HepG2 (cell line): ENCODE data around the gene PUM1. TPM values are rescaled to one million over a fixed set of nuclear protein-coding genes. Genes with fewer than 3 reads are reported as not detected.

Experiments used
- FIP1L1 ChIP-seq: fragments of 200-400 bp; formaldehyde crosslinking; IDR thresholded peaks from 2 replicates; pipeline ENCODE4 v1.6.1; 2018; ENCODE audit warnings: low read depth, mild to moderate bottlenecking, low read length, moderate library complexity, borderline replicate concordance; ENCODE audit not compliant: insufficient read depth
- HCFC1 ChIP-seq: fragments of 150-350 bp; IDR thresholded peaks from 2 replicates; pipeline ENCODE4 v1.6.1; 2014; ENCODE audit warnings: low read depth, low read length
- HDAC6 ChIP-seq: fragments of 200-600 bp; sonication (generic); IDR thresholded peaks from 2 replicates; pipeline ENCODE4 v1.7.0; 2017; ENCODE audit warnings: mild to moderate bottlenecking, antibody characterized with exemption, low read length, low read depth
- HHEX ChIP-seq: IDR thresholded peaks from 2 replicates; pipeline ENCODE4 v1.6.1; 2016; ENCODE audit warnings: control low read depth
- MIXL1 ChIP-seq: IDR thresholded peaks from 2 replicates; pipeline ENCODE4 v1.6.1; 2016
- RFX3 ChIP-seq: IDR thresholded peaks from 2 replicates; pipeline ENCODE4 v1.6.1; 2016; ENCODE audit warnings: missing biosample characterization, missing genetic modification reagents
- SIX4 ChIP-seq: sonication (generic); formaldehyde crosslinking; IDR thresholded peaks from 2 replicates; pipeline ENCODE4 v1.4.0; 2020; ENCODE audit warnings: missing genetic modification reagents
- SRSF9 ChIP-seq: fragments of 200-400 bp; formaldehyde crosslinking; IDR thresholded peaks from 2 replicates; pipeline ENCODE4 v1.6.1; 2018; ENCODE audit warnings: borderline replicate concordance, mild to moderate bottlenecking, low read depth, low read length; ENCODE audit not compliant: insufficient read depth, poor library complexity, severe bottlenecking
- ZFP36L1 ChIP-seq: sonication (generic); formaldehyde crosslinking; IDR thresholded peaks from 2 replicates; pipeline ENCODE4 v1.8.0; 2022; ENCODE audit warnings: mild to moderate bottlenecking, missing genetic modification reagents, moderate library complexity
- ZKSCAN5 ChIP-seq: sonication (generic); formaldehyde crosslinking; IDR thresholded peaks from 2 replicates; pipeline ENCODE4 v1.5.1; 2020; ENCODE audit warnings: mild to moderate bottlenecking, missing genetic modification reagents
- ZNF121 ChIP-seq: sonication (generic); formaldehyde crosslinking; IDR thresholded peaks from 2 replicates; pipeline ENCODE4 v1.5.0; 2020; ENCODE audit warnings: mild to moderate bottlenecking, missing genetic modification reagents
- ZNF3 ChIP-seq: IDR thresholded peaks from 2 replicates; pipeline ENCODE4 v1.7.0; 2017; ENCODE audit warnings: inconsistent platforms
- ZNF496 ChIP-seq: sonication (generic); formaldehyde crosslinking; IDR thresholded peaks from 2 replicates; pipeline ENCODE4 v1.8.1; 2023; ENCODE audit warnings: mild to moderate bottlenecking, moderate library complexity, missing genetic modification reagents; ENCODE audit not compliant: insufficient replicate concordance
- ZNF564 ChIP-seq: sonication (generic); formaldehyde crosslinking; IDR thresholded peaks from 2 replicates; pipeline ENCODE4 v1.8.1; 2023; ENCODE audit warnings: mild to moderate bottlenecking, missing genetic modification reagents
- ZNF674 ChIP-seq: sonication (generic); formaldehyde crosslinking; IDR thresholded peaks from 2 replicates; pipeline ENCODE4 v1.5.0; 2020; ENCODE audit warnings: low read depth, mild to moderate bottlenecking, missing genetic modification reagents
- ZNF781 ChIP-seq: sonication (generic); formaldehyde crosslinking; IDR thresholded peaks from 2 replicates; pipeline ENCODE4 v1.5.1; 2020; ENCODE audit warnings: borderline replicate concordance, mild to moderate bottlenecking, missing genetic modification reagents; ENCODE audit errors: not compliant biosample characterization
- ZNF841 ChIP-seq: sonication (generic); formaldehyde crosslinking; IDR thresholded peaks from 2 replicates; pipeline ENCODE4 v1.8.1; 2023; ENCODE audit warnings: missing genetic modification reagents, borderline replicate concordance
- polyA plus RNA-seq, 8 experiments: library from polyadenylated mRNA; depleted of rRNA in 3 of 8; stranded (reverse) in 7 of 8; unstranded in 1 of 8; fragments of >200 nt; fragmentation: Illumina TruSeq in 4 of 8; extraction: Trizol in 4 of 8; gene quantifications; 2 replicates each; pipeline versions ENCODE4 v1.2.1 to v1.2.3, GENCODE V29; 2011 to 2016; ENCODE audit warnings: low read depth in 4 of 8, missing spikeins in 1 of 8, mixed read lengths in 1 of 8; ENCODE audit not compliant: insufficient read depth in 1 of 8
- total RNA-seq, 5 experiments: library from RNA; depleted of rRNA; stranded (reverse); fragments of >200 nt; fragmentation: Illumina TruSeq; extraction: Trizol; gene quantifications; 2 replicates each; pipeline ENCODE4 v1.2.3, GENCODE V29; 2016; ENCODE audit warnings: low read depth in 1 of 5
- TF ChIP-seq, protein P1 (sequence below): sonication (generic); formaldehyde crosslinking; IDR thresholded peaks from 2 replicates; pipeline ENCODE4 v1.5.0; 2020; ENCODE audit warnings: mild to moderate bottlenecking, missing genetic modification reagents
- TF ChIP-seq, protein P2 (sequence below): IDR thresholded peaks from 2 replicates; pipeline ENCODE4 v1.6.1; 2016; ENCODE audit warnings: low read depth, control low read depth
- TF ChIP-seq, protein P3 (sequence below): sonication (generic); formaldehyde crosslinking; conservative IDR thresholded peaks from 2 replicates; pipeline ENCODE4 v1.5.0; 2020; ENCODE audit warnings: missing genetic modification reagents
- TF ChIP-seq, protein P4 (sequence below): sonication (generic); formaldehyde crosslinking; IDR thresholded peaks from 2 replicates; pipeline ENCODE4 v1.4.0; 2020; ENCODE audit warnings: missing genetic modification reagents, mild to moderate bottlenecking, borderline replicate concordance

PUM1 gene
- total and polyA plus RNA-seq, 2 of the 13 experiments (the other 11 are each of a cell fraction or from before 2014, with no cell fraction given) = 64.7 to 91.0 TPM

DNA sequence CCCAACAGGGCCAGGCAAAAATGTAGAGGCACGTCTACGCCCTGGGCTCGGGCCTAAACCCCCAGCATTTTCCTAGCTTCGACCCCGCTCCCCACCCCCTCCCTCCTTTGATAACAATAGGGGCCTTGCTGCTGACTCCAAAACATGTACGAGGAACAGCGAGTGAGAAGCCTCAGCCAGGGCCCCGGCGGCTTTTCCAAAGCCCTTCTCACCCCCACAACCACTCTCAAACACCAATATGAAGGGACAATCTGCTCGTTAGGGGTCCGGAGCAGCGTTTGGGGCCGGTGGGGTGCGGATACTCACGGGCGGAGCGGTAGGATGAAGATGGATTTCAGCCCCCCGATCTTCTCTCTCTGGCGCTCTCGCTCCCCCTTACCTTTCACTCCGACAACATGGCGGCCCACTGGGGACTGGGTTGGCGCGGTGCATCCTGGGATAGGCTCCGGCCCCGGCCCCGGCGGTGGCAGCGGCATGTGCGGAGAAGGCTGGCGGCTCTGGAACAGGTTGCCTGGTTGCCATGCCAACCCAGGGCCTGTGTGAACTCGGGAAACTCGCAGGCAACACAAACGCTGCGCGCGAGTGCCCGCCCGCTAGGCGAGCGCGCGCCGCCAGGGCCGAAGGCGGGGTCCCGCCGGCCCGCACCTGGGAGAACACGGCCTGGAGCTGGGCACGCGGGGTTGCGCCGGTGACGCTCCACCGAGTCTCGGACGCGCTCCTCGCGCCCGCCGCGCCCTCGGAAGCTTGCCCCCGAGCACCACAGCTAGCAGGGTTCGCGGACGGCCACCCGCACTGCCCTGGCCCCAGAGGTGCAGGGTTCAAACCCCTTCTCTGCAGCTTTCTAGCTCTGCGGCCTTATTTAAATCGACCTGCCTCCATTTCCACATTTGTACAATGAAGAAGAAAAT, at the start of gene PUM1 (continued):
- TF ChIP-seq, protein P1, sequence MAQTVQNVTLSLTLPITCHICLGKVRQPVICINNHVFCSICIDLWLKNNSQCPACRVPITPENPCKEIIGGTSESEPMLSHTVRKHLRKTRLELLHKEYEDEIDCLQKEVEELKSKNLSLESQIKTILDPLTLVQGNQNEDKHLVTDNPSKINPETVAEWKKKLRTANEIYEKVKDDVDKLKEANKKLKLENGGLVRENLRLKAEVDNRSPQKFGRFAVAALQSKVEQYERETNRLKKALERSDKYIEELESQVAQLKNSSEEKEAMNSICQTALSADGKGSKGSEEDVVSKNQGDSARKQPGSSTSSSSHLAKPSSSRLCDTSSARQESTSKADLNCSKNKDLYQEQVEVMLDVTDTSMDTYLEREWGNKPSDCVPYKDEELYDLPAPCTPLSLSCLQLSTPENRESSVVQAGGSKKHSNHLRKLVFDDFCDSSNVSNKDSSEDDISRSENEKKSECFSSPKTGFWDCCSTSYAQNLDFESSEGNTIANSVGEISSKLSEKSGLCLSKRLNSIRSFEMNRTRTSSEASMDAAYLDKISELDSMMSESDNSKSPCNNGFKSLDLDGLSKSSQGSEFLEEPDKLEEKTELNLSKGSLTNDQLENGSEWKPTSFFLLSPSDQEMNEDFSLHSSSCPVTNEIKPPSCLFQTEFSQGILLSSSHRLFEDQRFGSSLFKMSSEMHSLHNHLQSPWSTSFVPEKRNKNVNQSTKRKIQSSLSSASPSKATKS (CRISPR knock-in tag) = no peak; the same call in 1 of the 2 replicates
- TF ChIP-seq RFX3 (CRISPR knock-in tag) (peak; percentile 92), ZNF781 (peak; percentile 55), SIX4 (CRISPR knock-in tag) (no peak), ZKSCAN5 (no peak), MIXL1 (CRISPR knock-in tag) (0 out of 2 replicates have a peak, but pooled peaks have one; percentile 13), ZNF3 (CRISPR knock-in tag) (no peak), ZFP36L1 (peak; percentile 81), HCFC1 (no peak), ZNF674 (CRISPR knock-in tag) (no peak), ZNF496 (CRISPR knock-in tag) (no peak), SRSF9 (no peak), HHEX (CRISPR knock-in tag) (no peak), ZNF841 (CRISPR knock-in tag) (no peak), ZNF564 (peak; percentile 77), FIP1L1 (no peak), ZNF121 (CRISPR knock-in tag) (no peak), HDAC6 (no peak)
- TF ChIP-seq, protein P2, sequence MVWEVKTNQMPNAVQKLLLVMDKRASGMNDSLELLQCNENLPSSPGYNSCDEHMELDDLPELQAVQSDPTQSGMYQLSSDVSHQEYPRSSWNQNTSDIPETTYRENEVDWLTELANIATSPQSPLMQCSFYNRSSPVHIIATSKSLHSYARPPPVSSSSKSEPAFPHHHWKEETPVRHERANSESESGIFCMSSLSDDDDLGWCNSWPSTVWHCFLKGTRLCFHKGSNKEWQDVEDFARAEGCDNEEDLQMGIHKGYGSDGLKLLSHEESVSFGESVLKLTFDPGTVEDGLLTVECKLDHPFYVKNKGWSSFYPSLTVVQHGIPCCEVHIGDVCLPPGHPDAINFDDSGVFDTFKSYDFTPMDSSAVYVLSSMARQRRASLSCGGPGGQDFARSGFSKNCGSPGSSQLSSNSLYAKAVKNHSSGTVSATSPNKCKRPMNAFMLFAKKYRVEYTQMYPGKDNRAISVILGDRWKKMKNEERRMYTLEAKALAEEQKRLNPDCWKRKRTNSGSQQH (CRISPR knock-in tag) = 0 out of 2 replicates have a peak, but pooled peaks have one; percentile 18
- TF ChIP-seq, protein P3, sequence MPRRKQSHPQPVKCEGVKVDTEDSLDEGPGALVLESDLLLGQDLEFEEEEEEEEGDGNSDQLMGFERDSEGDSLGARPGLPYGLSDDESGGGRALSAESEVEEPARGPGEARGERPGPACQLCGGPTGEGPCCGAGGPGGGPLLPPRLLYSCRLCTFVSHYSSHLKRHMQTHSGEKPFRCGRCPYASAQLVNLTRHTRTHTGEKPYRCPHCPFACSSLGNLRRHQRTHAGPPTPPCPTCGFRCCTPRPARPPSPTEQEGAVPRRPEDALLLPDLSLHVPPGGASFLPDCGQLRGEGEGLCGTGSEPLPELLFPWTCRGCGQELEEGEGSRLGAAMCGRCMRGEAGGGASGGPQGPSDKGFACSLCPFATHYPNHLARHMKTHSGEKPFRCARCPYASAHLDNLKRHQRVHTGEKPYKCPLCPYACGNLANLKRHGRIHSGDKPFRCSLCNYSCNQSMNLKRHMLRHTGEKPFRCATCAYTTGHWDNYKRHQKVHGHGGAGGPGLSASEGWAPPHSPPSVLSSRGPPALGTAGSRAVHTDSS (CRISPR knock-in tag) = no peak
- TF ChIP-seq, protein P4, sequence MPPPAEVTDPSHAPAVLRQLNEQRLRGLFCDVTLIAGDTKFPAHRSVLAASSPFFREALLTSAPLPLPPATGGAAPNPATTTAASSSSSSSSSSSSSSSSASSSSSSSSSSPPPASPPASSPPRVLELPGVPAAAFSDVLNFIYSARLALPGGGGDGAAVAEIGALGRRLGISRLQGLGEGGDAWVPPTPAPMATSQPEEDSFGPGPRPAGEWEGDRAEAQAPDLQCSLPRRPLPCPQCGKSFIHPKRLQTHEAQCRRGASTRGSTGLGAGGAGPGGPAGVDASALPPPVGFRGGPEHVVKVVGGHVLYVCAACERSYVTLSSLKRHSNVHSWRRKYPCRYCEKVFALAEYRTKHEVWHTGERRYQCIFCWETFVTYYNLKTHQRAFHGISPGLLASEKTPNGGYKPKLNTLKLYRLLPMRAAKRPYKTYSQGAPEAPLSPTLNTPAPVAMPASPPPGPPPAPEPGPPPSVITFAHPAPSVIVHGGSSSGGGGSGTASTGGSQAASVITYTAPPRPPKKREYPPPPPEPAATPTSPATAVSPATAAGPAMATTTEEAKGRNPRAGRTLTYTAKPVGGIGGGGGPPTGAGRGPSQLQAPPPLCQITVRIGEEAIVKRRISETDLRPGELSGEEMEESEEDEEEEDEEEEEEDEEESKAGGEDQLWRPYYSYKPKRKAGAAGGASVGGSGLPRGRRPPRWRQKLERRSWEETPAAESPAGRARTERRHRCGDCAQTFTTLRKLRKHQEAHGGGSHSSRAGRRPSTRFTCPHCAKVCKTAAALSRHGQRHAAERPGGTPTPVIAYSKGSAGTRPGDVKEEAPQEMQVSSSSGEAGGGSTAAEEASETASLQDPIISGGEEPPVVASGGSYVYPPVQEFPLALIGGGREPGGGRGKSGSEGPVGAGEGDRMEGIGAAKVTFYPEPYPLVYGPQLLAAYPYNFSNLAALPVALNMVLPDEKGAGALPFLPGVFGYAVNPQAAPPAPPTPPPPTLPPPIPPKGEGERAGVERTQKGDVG = no peak
